Measurements from ENCODE around the gene ADAMTSL5.

Gene ADAMTSL5

DNA sequence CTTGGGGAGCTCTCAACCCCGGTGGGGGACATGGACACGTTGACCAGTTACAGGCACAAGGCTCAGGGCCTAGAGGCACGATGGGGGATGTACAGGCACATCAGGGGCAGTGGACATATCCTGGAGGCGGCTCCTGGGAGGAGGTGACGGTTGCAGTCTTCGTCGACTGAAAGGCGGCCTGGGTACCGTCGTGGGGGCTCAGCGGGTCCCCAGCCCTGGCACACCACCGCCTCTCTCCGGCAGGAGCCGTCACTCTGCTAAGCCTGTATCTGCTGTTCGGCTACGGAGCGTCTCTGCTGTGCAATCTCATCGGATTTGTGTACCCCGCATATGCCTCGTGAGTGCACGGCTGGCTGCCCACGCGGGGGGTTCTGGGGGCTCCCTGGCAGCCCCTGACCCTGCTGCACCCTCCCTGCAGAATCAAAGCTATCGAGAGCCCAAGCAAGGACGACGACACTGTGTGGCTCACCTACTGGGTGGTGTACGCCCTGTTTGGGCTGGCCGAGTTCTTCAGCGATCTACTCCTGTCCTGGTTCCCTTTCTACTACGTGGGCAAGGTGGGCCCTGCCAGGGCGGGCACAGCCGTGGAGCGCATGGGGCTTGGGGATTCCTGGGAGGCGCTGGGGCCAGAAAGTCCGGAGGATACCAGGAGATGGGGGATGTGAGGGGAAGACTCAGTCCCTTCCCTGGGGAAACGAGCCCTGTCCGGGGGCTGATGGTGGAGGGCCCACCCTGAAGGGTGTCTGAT, 17.6 kb downstream of the ADAMTSL5 start:
- DNase-seq: no peak

DNA sequence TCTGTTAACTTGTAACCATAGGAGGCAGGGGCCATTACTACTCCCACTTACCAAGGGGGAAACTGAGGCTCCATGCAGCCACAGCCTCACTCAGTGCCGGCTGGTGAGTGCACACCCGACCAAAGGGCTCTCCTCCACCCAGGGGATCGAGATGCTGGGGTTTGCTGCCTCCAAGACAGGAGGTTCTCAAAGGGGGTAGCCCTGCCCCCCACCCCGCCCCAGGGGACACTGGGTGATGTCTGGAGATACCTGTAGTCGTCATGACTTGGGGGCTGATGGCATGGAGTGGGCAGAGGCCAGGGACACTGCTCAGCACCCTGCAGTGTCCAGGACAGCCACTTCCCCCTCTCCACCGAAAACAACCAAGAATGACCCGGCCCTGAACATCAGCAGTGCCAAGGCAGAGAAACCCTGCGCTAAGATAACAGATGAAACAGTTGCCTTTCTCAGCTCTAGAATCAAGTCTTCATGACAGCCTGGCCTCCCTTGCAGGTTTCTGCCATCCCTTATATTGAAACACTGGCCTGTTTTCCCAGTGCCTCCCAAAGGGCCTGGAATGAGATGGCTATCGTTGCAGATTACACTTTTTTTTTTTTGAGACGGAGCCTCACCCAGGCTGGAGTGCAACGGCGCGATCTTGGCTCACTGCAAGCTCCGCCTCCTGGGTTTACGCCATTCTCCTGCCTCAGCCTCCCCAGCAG, 18.6 kb downstream of the ADAMTSL5 start:
- no peak for DNase-seq

DNA sequence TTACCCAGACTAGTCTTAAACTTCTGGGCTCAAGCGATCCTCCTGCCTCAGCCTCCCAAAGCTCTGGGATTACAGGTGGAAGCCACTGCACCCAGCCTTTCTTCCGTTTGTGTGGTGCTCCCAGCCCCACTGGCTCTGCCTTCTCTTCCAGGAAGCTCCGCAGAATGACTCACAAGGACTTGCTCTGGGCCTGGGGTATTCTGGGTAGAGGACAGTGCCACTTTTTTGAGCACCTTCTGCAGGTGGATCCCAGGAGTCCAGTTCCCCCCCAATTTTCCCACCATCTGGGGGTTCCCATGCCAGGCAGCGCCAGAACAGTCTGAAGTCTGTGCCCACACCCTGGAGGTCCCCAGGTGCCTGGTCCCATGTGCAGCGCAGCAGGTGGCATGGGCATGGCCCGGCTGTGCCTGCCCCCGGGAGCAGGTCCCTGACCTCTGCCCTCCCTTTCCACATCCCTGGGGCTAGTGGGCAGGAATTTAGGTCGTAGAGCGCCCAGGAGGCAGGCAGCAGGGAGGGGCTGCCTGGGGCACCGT, 20.3 kb downstream of the ADAMTSL5 start:
- no peak for DNase-seq

DNA sequence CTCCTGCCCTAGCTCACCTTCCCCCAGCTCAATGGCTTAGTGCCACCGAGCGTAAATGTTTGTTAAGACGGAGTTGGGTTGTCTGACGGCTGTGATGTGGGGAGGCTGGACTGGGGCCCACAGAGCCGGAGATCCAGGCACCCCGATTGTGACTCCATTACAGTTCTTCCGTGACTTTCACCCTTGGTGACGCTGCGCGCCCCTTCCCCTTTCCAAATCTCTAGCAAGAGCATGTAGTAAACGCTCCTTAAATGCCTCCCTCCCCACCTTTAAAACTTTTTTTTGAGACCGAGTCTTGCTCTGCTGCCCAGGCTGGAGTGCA, 21.0 kb downstream of the ADAMTSL5 start:
- DNase-seq: no peak

DNA sequence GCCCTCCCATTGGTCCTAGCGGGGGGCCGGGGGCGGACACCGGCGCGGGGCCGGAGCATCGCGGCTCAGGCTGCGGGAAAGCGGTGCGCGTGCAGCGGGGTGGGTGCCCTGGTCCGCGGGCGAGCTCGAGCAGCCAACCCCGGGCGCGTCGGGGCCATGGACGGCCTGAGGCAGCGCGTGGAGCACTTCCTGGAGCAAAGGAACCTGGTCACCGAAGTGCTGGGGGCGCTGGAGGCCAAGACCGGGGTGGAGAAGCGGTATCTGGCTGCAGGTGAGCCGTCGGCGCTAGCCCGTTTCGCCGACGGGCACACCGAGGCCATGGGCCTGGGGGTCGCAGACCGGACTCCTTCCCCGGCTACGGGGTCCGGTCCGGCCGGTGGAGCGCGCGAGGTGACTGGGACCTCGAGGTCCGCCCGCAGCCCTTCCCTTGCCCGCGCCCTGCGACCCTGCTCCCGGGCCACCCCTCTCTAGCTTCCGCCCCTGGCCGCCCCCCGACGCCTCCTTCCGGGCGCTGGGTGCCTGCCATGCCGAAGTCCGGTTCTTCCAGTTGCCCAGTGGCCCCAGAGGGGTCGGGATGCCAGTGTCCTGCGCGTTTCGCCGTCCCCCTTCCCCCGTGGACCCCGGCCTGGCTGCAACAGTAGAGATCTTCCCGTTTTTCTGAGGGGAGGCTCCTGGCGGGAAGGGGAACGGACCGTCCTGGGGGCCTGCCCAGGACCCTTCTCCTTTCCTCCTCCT, 21.5 kb downstream of the ADAMTSL5 start, which contains the start of gene REEP6:
REEP6 (plus strand) TSS at position 68 of the 735 bp plus-strand sequence; CDS start at position 157, 89 bp downstream.
- DNase-seq: no peak

DNA sequence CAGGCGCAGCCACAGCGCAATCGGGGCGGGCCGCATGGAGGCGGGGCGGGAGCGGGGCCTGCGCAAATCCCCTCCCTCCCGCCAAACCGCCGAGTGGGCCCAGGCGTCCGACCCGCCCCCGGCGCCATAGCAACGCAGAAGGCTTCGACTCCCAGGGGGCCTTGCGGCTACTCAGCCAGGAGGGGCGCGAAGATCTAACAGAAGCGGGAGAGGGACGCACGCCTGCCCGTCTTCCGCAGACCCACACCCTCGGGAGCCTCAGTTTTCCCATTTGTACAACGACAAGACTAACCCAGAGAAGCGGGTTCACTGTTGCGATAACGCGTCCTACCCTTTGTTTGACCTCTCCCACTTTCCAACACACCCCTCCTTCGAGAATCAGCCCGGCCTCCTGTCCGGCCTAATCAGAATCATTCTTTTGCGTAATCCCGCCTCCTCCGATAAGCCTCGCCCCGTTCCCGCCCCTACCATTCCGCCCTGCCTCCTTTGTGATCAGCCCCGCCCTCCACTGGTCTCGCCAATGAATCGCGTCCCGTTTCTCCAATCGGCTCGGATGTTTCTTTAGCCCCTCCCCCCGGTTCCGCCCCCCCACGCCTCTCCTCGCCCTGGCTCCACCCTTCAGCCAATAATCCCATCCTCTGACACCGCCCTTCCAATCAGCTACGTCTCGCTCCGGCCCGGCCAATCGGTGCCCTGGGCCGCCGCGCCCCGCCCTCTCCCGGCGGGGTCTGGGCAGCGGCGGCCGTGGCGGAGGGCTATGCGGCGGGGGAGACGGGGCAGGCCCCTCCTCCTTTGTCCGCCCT, 22.3 kb downstream of the ADAMTSL5 start, which contains the start of gene PCSK4:
PCSK4 (minus strand) TSS at position 40 of the 803 bp plus-strand sequence; CDS start at position 36, 4 bp downstream.
- peak; percentile 98 for DNase-seq

DNA sequence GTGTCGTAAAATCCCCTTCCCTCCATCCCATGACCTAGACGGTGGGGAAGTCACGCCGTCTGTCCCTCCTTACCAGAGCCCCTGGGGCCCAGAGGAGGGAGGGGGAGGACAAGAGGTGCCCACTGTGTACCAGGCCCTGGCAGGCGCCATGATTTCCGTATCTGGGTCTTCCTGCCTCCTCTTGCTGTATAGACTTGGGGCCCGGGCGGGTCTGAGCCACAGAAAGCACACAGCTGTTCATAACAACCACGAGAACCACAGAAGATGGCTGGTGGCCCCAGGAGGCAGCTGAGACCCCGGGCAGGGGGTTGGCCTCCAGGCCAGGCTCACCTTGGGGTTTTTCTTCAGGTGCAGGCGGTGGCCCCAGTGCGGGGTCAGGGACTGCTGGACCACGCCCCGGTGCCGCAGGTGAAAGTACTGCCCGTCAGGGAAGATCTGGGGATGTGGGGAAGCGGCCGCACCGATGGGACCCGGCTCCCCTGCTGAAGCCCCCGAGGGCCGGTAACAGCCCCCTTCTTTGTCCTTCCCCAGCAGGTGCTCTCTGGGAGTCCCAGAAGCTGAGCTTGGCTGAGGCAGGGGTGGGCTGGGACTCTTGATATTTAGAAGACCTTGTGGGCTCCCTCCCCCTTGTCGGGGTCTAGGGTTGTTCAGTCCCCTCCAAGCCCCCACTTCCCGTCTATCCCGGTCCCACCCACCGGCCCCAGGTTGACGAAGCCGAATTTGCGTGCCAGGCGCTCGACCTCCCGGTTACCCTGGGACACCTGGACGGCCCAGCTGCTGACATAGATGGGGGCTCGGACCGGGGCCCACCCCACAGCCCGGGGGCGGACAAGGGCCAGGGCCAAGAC, 23.1 kb downstream of the ADAMTSL5 start:
- DNase-seq: no peak

DNA sequence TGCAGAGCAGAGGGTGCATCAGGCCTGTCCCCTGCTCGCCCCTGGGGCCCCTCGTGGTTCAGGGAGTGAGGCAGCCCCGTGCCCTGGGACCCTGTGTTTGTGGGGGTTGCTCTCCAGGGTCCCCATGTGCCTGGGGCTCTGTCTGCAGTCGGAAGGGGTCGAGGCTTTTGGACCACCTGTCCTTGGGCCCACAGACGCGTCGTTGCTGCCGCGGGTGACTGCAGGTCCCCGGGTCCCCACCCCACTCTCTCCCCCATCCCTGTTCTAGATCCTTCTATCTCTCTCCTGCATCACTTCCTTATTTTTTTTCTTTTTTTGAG, 24.6 kb downstream of the ADAMTSL5 start:
- DNase-seq: no peak

DNA sequence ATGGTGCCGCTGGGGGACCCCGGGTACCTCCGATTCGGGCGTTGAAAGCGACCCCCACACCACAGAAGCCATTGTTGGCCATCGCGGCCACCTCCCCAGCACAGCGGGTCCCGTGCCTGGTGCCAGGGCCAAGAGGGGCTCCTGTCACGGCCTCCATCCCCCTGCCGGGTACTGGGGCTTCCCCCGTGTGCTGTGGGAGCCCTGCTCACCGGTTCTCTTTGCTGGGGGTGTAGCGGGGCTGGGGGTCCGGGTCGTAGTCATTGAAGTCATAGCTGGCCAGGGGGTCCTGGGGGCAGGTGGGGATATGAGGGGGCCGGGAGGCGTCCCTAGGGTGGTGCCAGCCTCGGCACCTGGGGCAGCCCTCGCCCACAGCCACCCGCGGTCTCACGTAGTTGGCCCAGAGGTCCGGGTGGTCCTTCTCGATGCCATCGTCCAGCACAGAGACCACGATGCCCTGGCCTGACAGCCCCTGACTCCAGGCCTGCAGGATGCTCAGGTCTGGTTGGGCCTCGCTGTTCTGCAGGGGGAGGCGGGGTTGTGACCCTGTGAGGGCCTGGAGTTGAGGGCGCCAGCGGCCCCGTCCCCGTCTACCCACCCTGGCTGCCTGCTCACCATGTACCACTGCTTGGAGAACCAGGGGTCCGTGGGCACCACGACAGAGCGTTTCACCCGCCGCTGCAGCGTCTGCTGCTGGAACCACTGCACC, 25.1 kb downstream of the ADAMTSL5 start:
- DNase-seq: no peak

DNA sequence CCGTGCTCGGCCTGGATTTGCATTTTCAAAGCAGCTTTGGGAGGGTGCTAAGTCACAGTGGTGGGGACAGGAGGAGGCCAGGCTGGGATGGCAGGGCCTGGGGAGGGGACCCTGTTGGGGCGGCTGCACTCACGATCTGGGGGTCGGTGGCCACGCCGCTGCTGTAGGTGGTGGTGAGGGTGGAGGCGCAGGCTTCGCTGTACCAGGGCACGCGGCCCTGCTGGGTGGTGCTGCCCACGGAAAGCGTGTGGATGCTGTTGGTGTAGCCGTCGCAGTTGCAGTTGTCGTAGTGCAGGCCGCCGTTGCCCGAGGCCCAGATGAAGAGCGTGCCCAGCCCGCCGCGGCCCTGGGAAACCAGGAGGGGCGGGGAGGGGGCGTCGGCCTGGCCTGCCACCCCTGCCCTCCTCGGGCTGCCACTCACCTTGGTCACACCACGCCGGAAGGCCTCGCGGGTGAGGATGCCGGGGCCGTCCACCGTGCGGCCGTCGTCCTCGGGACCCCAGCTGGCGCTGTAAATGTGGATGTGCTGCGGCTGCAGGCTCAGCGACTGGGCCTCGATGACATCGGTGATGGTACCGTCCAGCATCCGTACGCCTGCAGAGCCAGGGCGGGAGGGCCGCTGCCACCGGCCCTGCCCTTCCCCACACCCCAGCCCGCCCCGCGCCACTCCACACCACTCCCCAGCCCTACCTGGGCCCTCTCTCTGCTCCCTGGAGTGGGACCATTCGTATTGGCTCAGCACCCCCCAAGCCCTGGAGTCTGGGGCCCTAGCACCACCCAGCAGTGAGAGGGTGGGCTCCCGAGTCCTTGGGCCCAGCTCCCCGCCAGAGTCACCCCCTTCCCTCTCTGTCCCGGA, 25.9 kb downstream of the ADAMTSL5 start:
- no peak for DNase-seq

DNA sequence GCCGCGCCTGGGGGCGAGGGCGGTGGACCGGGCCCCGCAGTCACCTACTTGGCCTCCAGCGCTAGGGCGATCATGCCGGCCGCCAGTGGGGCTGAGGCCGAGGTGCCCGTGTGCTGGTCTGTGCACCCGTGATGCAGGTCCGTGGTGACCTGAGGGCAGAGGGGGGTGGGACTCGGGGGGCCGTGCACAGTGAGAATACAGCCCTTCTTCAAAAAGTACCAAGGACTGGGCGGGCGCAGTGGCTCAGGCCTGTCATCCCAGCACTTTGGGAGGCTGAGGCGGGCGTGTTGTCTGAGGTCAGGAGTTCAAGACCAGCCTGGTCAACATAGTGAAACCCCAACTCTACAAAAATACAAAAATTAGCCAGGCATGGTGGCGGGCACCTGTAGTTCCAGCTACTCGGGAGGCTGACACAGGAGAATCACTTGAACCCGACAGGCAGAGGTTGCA, 28.8 kb downstream of the ADAMTSL5 start:
- no peak for DNase-seq

DNA sequence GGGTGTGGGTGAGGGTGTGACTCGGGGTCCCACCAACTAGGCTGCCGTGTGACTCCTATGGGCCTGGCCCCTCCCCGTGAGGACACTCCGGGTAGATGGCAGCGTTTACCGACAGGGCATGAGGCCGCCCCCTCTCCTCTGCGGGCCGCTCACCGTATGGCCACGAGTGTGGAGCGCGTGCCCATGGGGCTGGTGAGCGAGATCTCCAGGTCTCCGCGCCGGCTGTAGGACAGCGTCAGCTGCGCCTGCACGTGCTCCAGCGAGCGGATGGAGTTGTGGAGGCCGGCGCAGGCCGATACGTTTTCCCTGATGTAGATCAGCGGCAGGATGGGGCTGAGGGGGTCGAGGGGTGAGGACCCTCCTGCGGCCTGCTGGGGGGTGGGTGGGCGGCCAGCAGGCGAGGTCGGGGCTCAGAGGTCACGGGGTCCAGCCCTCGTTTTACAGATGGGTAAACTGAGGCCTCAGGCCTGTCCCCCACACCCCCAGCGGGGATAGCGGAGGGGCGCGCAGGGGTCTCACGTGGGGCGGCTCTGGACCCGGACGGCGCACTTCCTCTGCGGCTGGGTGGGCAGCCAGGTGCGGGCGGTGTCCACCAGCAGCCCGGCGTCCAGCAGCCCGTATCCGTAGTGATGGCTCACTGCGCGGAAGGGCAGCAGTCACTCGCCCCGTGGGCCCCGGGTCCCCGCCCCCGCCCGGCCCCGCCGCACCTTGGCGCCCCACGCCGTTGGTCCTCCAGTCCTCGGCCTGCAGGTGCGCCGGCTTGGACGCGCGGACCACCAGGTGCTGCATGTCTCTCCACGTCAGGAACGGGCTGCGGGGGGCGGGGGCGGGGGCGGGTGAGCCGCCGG, 29.5 kb downstream of the ADAMTSL5 start:
- no peak for DNase-seq

DNA sequence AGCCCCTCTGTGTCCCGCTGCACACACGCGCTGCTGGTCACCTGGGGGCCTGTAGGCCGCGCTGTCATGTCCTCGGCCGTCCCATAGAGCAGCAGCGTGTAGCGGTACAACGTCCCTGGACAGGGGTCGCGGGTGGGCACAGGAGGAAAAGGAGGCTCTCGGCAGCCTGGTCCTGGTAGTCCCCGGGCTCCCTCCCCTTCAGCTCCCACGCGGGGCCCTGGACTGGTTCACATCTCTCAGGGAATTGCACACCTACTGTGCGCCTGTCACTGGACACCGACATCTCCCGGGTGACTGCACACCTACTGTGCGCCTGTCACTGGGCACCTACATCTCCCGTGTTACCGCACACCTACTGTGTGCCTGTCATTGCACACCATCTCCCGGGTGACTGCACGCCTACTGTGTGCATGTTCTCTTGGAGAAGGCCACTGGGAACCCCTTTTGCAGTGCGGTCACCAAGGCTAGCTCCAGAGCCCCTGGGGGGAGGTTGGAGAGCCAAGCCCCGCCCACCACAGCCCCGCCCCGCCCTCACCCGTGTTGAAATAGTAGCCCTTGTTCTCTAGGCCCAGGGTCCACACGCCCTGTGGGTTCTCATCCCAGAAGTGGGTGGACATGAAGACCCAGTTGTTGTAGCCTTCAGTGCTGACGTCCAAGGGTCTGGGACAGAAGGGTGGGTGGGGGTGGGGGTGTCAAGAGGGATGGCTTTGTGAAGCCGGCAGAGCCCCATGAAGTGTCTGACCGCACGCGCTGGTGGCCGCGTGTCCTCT, 30.3 kb downstream of the ADAMTSL5 start:
- no peak for DNase-seq

DNA sequence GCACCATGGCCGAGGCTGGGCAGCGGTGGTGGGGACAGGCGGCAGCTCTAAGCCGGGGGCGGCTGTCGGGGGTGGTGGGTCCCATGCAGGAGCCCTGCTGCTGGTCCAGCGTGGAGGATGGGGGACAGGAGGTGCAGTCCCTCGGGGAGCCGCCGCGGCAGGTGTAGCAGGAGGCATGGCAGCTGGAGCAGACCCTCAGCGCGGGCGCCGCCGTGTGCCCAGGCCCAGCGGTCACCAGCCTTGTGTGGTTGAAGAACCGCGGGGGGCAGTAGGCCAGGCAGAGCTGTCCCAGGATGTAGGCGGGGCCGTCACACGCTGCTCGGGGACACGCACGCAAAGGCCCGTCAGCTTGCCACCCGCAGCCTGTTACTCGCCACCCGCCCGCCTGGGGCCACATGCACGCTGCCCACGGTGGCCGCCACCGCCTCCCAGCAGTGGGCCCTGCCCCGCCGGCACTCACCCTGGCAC, 30.9 kb downstream of the ADAMTSL5 start:
- no peak for DNase-seq

DNA sequence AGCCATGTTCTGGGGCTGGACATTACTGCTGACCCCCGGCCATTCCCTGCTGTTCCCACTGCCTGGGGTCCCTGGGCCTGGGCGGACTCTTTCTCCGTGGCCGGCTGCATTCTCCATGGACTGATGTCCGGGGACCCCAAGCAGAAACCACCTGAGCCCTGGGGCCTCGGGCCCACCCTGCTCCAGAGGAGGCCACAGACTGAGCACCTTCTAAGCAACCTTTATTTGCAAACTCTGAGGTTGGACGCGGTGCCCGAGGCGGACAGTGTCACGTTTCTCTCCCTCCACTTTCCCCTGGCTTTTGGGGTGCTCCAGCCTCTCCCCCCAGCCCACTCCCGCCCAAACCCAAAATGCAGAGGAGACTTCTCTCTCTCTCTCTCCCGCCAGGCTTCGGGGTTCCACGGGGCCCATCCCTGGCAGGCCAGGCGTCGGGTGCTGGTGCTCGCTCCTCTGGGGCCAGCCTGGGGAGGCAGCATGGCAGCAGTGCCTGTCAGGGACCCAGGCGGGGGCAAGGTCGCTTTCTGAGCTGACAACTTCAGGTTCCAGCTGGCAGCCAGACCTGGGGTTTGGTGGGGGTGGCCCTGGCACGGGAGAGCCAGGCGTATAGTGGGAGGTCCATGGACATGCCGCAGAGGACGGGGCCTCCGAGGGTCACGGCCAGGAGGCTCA, 31.5 kb downstream of the ADAMTSL5 start:
- DNase-seq: no peak

DNA sequence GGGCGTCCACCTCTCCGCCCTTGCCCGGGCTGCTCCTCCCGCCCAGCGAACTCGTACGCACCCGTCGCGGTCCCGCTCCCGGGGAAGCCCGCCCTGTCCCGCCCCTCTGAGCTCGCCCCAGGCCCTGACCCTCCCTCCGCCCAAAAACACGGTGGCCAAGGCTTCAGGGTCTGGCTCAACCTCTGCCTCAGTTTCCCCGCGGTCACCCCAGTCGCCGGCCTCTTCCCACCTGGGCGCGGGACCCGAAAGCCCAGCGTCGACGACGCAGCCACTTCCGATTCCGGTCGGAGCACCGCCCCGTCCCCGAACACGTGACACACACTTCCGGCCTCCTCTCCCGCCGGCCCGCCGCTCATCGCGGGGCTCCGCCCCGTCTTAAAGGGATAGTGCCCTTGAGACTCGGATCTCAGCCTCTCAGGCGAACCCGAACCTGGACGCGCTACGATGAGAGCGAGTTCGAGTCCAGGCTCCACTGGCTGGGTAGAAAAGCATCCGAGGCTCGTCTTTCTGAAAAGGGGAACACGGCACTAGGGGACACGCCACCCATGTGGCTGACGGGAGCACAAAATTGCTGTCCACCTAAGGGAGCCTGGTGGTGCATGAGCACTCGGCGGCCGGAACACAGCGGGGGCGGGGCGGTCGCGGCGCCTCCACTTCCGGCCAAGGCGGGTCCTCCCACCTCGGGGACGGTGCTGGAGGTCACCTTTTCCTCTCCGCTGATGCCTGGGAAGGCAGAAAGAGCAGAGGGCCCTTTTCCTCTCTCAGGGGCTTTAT, 33.7 kb downstream of the ADAMTSL5 start, which contains the start of gene C19orf25:
C19orf25 (minus strand) TSS at position 282 of the 774 bp plus-strand sequence. CDS start 312 bp downstream, outside the sequence.
- peak; percentile 89 for DNase-seq
